GM21528 (cell line): Measurements from ENCODE around the gene ROBO4.

Experiments used
- ATAC-seq: cut with Tn5 transposase; IDR thresholded peaks from one replicate; pipeline ENCODE4 v1.9.1; 2021; ENCODE audit warnings: mild to moderate bottlenecking, moderate library complexity; ENCODE audit not compliant: unreplicated experiment, low FRiP score

ROBO4 gene

DNA sequence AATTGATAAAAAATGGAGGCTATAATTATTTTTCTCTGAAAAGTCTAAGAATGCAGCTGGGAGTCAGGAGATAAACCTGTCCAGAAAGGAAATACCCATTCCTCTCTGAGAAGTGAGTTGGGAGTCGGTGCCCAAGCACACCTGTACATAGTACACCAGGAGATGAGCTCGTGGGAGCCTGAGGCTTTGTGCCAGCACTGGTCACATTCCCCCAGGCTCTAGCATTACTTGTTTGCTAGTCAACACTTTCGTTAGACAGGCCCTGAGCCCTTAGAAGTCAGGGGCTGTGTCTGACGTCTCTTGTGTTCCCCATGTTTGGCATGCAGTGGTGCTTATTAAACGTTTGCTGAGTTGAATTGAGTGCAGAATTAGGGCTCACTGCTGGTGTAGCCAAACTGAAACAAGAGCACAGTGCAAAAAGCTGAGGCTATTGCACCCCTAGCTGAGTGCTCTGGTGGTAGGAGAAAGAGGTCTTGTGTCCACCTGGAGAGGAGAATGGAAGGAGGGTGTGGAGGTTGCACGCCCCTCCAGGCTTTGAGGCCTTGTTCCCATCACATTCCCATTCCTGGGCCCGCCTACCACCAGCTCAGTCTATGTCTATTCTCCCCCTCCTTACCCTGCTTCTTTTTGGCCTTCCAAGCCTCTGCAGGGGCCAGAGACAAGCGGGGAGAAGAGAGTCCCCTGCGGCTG is 6.8 kb downstream of the ROBO4 start:
- no peak for ATAC-seq

DNA sequence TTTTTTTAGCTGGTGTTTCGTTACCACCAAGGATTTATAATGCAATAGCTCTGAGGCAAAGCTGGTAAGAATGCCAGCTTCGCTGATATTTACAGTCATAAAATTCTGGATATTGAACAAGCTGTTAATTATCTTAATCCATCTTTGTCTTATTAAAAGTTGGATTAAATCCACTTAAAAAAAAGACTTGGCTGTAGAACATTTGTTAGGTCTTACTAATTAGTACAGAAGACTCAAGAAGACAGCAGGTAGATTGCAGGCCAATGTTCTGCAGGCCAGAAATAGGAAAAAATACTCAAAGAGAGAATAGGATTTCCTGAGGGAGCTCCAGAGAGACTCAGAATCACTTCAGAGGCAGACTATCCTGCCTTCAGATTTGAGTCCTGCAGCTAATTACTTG is 7.5 kb downstream of the ROBO4 start:
- ATAC-seq, result no peak

DNA sequence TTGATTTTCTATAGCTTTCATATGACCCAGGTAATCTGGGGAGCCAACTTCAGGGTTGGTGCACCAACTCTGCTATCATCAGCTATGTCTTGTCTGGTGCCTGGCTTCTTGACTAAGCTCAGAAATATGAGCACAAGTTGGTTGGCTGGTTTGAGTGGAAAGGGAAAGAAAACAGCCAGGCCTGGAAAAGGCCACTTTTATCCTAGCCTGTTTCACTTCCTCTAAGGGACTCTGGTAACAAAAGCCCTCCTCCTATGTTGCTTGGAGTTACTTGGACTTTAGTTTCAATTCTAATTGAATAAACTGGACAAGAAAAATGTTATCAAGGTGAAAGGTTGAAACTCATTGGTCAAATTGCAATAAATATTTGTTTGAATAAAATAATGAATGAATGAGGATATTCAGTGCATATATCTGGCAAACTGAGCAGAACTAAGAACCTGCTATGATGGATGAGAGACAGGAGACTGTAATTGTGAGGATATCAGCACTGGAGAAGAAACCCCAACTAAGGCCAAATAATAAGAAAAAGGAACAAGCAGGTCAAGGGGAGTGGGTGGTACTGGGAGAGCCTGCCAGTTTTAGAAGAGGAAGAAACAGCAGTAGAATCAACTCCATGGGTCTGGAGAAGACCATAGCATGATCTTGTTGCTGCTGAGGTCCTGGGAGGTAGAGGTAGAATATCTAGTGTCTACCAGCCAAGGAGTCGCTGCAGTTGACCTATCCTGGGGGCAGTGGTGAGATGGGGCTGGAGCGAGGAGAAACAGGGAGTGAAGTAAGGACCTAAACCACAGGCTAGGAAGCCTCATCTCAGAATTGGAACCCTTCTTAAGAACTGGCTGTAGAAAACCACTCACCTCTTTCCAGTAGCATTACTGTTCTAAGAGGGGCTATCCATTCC is 8.2 kb downstream of the ROBO4 start:
- ATAC-seq, result no peak

DNA sequence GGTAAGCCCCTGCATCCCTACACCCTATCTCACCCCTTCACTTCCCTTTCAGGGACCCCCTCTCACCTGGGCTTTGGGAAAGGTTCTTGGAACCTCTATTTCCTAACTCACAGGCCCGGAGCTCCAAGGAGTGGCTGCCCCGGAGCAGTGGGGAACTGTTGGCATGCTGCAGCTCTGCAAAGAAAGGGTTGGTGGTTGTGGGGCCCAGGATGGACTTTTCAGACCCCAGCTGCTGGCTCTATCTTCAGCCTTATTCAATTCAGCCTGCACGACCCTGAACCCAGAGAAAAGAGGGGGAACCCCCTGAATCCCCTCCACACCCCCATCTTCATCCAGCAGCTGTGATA is 10.0 kb downstream of the ROBO4 start:
- ATAC-seq, result no peak

DNA sequence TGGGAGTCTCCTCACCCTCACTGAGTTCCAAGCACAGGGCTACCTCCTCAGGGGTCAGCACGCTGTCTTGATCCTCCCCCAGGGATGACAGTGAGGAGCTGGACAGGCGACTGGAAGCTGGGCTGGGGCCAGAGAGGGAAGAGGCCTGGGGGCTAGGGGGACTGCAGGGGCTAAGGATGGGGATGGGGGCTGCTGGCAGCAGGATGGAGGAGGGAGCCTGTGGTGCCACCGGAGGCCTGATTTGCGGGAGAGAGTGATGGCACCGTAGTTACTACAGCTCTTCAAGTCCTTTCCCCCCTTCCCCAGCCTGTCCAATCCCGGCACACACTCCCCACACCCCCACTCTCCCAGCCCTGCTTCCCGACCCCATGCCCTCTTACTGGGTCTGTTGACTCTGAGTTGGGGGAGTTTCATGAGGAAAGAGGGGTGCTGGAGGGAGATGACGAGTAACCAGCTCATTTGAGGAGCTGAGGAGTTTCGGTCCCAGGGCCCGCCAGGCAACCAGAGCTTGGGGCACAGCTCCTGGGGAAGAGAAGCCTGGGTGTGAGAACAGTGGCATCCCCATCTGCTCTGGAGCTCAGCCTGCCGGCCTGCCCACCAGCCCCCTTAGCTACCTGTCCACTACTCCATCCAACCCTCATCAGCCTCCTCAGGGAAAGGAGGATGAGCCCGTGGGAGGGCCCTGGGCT is 10.5 kb downstream of the ROBO4 start:
- ATAC-seq, result no peak

DNA sequence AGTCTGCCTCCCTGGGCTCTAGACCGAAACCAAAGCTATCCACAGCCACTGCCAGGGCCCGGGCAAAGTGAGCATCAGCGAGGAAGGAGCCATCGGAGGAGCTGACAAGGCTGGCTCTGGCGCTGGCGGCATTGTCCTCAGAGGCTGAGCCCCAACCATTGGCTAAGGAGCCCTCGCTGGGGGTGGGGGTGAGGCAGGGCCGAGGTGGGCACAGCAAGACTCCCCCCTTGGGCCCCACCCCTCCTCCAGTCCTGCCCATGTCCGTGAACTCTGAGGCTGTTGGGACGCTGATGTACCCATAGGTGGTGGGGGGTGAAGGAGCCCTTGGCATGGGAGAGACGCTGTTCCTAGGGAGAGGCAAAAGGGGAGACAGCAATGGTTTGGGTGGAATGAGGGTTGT is 11.2 kb downstream of the ROBO4 start:
- ATAC-seq, result no peak

DNA sequence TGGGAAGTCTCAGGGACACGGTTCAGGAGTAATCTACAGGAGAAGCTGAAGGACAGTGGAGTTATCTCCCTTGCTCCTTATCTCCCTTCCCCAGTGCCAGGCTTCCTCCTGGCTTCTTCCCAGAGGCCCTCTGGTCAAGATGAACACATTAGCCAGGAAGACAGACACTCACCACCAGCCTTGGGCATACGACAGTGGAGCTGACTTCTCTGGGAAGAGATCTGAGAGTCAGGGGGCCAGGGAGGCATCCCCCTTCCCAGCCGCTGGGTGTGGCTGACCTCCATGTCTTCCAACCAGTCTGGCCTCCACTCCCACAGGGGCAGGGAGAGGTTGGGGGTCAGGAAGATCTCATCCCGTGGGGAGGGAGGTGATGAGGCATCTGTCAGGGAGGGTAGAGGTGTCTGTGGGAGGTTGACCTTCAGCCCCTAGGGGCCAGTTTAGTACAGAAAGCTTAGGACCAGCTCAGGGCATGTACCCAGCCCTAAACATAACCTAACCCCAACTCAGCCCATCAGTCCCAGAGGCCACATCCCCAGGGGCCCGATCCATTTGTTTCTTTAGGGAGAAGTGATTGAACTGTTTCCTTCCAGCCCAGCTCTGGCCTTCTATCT is 12.7 kb downstream of the ROBO4 start:
- ATAC-seq, result no peak

DNA sequence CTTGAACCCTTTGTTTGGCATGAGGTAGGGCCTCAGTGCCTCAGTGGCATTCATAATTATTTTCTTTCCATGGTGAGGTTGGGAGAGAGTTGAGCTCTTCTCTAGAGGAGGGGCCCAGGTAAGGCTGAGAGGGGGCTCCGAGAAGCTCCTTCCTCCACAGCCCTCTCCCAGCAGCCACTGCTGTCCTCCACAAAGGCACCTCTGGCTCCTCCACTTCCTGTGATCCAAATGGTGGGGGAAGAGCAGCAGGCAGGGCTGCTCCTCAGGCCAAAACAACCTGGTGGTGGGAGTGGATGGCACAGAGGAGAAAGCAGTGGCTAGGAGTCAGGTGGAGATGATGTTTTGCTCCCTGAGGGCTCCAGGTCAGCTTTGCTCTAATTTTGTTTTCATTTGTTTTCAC is 13.3 kb downstream of the ROBO4 start:
- no peak for ATAC-seq

DNA sequence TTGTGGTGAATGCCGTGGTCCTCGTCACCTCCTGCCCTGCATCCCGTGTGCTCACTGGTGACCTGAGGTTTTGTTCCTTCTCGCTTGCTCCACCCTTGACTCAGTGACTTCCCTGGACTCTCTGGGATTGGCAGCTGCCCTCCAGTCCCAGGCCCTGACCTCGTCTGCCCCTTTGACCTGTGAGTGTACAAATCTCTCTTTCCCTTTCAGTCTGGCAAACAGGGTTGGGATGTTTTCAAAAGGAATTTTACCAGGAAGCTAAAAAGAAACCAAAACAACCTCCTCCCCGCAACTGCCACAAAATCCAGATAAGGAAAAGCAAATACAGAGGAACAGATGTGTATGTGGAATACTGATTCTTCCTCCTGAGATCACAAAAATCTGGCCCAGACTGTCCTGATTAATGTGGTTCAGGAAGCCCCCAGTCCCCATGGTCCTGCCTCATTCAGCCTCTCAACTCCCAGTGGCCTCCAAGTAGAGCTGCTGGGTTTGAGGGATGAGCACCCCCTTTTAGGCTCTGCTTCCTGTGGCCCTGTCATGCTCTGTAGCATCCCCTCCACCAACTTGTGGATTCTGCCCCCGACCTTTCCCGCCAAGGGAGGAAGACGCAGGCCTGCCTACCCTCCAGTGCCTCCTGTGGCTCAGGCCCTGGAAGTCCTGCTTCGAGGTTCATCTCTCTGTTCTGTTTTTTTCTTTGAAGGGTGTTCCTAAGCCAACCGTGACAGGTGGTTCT is 15.2 kb downstream of the ROBO4 start:
- ATAC-seq, result no peak

DNA sequence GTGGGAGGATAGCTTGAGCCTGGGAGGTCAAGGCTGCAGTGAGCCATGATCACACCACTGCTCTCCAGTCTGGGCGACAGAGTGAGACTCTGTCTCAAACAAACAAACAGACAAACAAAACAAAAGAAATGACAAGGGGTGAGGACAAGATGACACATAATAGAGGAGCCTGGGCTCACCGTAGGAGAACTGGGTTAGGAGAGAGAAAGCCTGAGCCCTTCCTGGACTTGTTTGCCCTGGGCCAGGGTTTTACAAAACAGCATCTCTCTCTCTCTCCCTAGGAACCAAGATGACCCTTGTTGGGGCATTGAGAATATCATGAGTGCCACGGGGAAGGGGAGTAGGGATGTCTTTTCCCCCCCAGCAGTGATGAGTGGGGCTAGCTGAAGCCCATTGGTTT is 16.7 kb downstream of the ROBO4 start:
- no peak for ATAC-seq

DNA sequence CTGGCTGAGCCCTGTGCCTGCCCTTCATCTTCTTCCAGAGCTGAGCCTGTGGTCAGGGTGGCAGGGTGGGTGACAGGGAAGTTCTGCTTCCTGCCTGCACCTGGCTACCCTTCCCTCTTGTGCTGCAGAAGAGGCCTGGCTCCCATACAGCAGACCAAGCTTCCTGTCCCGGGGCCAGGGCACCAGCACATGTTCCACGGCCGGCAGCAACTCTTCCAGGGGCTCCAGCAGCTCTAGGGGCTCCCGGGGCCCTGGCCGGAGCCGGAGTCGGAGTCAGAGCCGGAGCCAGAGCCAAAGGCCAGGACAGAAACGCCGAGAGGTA is 17.4 kb downstream of the ROBO4 start:
- no peak for ATAC-seq

DNA sequence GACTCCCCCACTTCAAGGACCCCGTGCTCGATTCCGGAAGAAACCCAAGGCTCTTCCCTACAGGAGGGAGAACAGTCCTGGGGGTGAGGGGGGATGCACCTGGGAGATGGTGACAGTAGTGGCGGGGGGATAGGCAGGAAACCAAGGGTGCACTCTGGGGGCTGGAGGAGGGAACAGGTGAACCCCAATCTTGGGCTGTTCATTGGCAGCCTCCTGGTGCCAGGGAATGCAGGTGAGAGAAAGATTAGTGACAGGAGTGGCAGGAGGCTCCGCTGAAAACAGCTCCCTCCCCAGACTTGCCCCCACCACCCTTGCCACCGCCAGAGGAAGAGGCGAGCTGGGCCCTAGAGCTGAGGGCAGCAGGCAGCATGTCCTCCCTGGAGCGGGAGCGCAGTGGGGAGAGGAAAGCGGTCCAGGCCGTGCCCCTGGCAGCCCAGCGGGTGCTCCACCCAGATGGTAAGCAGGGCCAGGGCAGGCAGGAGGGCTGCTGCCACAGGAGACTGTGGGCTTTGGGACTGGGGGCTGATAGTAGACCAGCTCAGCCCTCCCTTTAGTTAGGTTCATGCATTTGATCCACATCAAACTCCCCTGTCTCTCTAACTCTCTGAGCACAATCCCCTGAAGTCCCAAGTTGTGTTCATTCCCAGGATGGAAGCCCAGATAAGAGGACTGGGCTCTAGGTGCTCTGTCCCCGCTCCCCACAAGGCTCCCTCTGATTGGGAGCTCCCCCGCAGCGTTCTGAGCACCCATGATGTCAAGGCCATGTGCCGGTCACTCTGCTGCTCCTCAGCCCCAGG is 18.0 kb downstream of the ROBO4 start:
- ATAC-seq, result no peak

DNA sequence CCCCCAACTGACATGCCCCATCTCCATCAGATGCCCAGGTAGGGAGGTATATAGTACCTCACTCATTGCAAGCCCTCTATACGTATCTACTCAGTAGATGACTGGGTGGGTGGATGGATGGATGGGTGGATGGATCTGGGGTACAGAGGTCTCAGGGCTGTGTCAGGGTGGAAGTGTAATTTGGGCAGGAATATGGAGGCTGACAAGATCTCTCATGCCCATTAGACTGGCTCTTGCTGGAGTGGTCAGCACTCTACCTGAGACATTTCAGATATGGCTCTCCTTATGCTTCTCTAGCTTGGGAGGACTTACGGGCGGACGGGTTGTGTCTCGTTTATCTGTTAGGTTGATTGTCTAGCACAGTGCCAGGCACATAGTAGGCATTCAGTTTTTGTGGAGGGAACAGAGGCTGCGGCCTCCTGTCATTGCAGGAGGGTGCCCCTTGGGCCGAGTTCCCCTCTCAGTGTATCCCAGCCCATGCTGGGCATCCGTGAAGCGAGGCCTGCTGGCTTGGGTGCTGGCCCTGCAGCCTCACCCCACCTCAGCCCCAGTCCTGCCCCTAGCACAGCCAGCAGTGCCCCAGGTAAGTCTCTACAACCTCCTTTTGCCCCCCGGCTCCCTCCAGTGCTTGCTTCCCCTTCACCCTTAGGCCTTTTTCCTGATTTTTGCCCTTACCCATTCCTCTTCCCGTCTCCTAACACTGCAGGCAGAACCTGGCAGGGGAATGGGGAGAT is 18.7 kb downstream of the ROBO4 start:
- ATAC-seq, result no peak

DNA sequence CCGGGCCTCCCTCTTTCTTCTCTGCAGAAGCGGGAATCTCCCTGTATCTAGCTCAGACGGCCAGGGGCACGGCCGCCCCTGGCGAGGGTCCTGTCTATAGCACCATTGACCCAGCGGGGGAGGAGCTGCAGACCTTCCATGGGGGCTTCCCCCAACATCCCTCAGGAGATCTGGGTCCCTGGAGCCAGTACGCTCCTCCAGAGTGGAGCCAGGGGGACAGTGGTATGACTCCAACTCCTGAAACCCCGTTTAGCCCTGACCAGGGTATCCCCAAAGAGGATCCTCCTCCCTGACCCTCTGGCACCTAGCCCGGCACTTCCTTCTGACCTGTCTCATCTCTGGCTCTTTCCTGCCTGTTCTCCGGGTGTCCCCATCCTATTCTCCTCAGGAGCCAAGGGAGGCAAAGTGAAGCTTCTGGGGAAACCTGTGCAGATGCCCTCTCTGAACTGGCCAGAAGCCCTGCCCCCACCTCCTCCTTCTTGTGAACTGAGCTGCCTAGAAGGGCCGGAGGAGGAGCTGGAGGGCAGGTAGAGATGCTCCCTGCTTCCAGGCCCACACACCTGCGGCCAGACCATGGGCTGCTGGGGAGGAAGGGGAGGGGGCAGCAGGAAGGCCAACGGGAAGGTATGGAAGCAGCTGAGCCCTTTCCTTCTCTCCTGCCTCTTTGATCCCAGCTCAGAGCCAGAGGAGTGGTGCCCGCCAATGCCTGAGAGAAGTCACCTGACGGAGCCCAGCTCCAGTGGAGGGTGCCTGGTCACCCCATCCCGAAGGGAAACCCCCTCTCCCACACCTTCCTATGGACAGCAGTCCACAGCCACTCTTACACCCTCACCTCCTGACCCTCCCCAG is 19.5 kb downstream of the ROBO4 start:
- no peak for ATAC-seq

DNA sequence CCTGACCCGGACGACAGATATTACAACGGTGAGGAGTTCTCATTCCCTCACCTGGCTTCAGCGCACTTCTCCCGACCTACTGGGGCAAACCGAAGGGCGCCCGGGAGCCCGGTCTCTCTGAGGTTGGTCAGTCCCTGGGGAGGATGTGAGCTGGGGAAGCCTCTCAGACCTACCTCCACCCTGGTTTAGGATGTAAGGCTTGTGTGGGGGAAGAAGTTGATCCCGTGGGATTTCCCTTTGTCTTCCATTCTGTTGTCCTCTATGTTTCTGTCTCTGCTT is 20.1 kb downstream of the ROBO4 start:
- no peak for ATAC-seq

DNA sequence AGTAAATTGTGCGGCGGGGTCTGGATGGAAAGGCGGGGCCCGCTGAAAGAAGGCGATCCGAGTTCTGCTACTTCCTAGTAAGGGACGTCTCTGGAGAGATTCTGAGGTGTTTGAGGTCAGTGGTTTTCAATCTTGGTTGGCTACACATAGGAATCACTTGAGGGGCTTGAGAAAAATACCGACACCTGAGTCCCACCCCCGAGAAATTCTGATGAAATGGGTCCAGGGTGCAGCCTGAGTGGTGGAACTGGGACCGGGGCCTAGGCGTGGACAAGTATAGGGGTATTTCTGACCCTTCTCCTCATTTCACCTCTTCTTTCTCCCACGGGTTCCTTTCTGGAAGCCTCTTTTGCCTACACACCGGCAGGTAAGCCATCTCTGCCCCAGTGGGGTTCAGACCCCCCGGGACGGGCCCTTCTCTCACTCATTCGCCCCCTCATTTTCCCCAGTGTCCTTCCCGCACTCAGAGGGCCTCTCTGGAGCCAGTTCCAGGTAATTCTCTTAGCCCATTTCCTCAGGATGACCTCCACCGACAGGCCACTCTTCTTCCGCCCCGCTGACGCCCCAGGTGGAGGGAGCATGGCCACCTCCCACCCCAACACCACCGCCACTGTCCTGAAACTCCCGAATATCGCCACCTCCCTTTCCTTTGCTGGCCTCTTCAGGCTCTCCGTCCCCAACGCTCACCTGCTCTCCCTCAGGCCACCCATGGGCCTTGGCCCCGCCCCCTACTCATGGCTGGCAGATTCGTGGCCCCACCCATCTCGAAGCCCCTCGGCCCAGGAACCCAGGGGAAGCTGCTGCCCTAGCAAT is 20.6 kb downstream of the ROBO4 start:
- ATAC-seq, result no peak

DNA sequence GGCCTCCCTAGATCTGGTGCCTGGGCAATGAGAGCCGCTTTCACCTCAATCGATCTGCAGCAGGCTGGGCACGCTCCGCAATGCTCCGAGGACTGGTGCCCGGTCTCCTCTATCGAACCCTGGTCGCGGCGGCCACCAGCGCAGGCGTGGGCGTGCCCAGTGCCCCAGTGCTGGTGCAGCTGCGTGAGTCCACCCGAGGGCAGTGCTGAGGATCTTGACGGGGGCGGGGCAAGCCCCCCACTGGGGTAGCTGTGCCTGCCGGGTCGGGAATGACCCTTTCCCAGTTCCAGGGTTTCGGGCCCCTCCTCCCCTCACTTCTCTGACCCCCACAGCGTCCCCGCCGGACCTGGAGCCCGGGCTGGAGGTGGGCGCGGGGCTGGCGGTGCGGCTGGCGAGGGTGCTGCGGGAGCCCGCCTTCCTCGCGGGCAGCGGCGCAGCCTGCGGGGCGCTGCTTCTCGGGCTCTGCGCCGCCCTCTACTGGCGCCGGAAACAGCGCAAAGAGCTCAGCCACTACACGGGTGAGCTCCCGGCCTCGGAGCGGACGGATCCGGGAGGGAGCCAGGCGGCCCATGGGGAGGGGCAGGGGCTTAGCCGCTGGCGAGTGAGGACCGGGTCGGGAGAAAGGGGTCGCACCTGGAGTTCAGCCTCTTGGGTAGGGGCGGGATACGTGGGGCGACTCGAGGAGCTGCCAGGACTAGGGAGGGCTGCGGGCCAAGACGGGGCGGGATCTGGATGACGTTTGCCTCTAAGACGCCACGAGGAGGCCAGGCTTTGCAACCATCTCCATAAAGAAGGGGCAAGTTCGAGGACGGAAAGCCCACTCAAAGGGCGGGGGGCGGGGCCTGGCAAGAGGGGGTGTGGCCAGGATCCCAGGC is 21.5 kb downstream of the ROBO4 start:
- peak; percentile 92 for ATAC-seq
